GM21723 (cell line): Measurements from ENCODE around the gene VIPR1.

ENCODE experiments used
- ATAC-seq: cut with Tn5 transposase; IDR thresholded peaks from one replicate; pipeline ENCODE4 v1.9.1; 2021; ENCODE audit warnings: mild to moderate bottlenecking, moderate library complexity; ENCODE audit not compliant: unreplicated experiment

The VIPR1 gene

DNA sequence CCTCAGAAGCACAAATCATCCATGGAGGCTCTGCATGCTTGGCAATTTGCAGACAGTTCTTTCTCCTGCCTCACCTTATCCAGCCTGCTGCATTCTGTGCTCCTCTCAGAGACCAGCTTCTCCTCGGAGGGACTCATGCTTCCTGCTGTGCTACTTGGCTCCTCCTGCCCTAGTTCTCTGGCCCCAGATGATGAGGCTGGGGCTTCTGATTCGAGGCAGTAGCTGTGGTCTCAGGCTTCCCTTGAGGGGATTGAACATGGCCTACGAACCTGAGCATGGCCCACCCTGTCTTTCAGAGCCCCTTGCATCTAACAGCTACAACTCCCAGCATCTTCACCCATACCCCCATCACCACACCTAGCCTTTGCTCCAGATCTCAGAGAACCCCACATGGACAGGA is 6.7 kb downstream of the VIPR1 start:
- no peak for ATAC-seq

DNA sequence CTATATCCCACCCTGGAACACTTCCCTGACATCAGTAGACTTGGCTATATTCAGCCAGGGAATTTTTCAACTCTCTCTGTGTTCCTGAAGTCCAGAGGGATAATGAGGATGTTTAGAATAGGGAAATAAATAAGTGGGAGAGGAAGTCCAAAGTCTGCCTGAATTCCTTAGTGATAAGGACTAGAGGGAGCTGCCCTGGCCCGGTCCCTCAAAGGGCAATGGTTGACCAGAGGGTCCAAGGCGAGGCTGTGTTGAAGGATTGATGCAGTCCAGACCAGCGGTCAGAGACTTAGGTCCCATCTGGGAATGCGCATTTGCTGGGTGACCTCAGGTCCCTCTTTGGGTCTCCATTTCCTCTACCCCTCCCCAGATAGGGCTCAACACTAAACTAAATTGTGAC is 7.9 kb downstream of the VIPR1 start:
- no peak for ATAC-seq

DNA sequence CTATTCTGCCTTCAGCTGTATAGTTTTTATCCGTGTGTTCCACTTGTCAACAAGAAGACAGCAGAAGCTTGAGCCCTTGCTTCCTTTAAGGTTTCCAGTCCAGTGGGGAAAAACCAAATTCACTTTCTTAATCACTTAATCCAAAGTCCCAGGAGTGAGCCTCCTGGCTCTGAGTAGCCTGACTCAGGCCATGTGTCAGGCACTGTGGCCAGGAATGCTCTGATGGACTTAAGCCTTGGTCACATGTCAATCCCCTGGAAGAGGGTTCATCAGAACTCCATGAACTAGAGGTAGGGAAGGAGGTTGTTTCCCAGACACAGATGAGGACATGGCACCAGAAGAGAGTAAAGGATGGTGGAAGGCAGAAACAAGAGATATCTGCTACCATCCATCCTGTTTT is 8.8 kb downstream of the VIPR1 start:
- ATAC-seq = no peak

DNA sequence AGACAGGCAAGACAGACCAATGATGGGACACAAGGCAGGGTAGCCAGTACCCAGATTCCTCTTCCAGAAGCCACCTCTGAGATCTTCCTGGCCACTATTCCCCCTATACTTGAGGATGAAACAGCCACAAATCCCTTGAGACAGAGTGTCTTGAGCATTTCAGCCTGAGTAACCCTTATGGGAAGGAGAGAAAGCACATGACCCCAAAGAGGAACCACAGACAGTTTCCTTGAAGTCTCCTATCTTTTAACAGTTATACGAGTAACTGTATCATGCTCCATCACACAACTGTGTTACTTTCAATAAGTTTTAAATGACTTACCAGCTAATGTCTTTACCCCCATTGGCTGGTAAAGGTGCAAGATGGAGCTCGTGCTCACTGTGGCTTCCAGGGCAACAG is 9.3 kb downstream of the VIPR1 start:
- no peak for ATAC-seq

DNA sequence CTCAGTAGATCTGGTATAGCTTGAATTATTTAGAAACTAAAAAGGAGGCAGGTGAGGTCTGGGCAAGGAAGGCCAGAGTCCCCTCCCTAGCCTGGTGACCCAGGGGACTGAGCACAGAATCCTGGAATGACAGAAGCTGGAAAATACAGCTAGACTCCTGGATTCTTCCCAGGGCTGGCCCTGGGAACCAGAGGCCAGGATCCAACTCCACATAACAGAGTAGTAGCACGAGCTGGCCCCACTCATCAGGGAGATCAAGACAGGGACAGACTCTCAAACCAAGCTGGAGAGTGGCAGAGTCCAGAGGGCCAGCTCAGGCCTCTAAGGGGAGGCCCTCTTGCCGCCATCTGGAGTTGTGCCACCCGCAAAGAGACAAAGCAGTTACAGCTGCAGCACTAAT is 10.7 kb downstream of the VIPR1 start:
- ATAC-seq = no peak

DNA sequence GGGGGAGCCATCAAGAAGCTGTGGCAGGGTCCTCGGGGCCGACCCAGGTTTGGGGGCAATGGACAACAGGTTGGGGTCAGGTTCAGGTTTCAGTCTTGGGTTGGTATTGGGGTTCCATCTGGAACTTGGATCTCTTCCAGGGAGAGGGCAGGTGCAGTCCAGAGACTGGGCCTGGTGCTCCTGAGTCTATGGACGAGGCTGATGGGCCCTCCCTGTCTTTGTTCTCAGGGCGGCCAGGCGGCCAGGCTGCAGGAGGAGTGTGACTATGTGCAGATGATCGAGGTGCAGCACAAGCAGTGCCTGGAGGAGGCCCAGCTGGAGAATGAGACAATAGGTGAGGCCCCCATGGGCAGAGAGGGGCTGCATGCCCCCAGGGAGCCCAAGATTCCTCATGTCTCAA is 11.1 kb downstream of the VIPR1 start:
- ATAC-seq = no peak

DNA sequence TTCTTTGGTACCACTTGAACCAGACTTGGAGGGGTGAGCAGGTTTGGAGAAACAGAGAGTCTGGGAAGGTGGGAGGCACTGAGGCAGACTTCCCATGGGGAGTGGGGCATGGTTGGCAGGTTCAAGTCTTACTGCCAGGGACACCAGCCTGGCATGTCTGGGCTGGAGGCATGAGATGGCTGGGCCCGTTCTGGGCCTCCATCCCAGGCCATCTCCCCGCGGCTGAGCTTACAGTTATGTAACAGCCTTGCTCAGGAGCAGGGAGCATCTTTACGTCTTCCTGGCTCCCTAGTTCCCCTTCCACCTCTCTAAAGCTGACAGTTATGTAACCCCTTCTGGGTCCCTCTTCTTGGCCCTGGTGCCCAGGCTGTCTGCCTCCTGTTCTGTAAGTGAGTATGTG is 12.4 kb downstream of the VIPR1 start:
- ATAC-seq = no peak

DNA sequence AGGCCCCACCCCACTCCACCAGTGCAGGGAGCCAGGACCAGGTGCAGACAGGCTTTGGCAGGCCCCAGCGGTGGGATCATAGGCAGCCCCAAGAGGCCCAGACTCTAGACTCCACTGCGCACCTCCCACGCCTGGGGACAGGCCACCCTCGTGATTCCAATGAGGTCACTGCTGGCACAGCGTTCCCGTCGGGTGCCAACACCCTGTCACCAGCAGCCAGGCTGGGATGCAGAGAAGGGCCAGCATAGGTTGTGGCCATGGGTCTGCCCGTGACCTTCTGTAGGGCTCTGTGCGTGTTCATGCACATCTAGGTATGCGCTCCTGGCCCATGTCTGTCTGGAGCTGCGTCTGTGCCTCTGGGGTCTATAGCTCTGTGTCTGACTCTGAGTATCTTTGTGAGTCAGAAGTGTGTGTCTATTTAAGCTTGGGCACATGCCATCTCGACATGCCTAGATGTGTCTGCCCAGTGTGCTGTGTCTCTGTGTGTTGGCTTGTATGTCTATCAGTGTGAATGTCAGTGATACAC is 13.0 kb downstream of the VIPR1 start:
- no peak for ATAC-seq

DNA sequence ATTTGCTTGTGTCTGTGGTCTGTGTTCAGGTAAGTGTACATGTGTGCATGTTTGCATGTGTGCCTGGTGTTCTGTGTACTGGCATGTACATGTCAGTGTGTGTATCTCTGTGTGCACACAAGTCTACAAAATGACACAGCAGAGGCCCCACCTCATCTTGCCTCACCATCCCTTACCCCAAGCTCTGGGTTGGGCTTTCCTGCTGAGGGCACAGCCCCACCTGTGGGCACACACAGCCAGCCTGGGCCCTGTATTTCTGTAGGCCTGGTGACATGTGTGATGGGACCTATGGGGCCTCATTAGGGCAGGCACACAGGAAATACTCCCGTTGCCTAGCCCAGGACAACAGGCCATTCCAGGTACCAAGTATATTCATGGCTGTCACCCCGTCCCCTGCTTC is 13.5 kb downstream of the VIPR1 start:
- no peak for ATAC-seq

DNA sequence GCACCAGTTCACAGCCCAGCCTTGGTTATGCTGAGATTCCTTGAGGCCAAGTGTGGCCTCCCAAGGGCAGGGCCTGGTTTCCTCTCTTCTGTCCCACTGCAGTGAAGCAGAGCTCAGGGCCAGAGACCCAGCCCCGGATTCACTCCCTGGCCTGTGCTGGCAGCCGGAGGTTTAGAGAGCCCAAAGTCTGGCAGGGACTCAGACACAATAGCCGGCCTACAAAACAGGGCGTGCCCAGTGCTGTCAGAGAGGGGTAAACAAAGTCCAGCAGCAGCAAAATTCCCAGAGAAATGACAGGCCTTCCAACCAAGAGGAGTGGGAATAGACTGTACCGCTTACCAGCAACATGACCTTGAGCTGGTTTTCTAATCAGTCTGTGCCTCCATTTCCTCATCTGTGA is 14.0 kb downstream of the VIPR1 start:
- ATAC-seq = no peak

DNA sequence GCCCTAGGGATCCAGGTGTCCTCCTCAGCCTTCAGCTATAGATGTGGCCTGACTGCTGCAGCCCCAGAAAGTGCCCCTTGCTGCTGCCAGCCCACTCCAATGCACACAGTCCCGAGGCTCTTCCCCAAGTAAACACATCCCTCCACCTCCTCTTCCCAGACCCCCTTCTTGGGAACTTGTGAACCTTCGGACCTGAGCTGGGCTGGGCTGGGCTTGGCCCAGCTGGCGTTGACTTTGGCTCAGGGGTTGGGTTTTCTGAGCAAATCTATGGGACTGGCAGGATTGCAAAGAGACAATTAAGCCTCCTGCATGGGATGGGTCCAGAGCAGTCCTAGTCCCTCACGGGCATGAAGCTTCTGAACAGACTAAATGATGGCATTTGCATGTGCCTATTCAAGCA is 14.7 kb downstream of the VIPR1 start:
- ATAC-seq = no peak

DNA sequence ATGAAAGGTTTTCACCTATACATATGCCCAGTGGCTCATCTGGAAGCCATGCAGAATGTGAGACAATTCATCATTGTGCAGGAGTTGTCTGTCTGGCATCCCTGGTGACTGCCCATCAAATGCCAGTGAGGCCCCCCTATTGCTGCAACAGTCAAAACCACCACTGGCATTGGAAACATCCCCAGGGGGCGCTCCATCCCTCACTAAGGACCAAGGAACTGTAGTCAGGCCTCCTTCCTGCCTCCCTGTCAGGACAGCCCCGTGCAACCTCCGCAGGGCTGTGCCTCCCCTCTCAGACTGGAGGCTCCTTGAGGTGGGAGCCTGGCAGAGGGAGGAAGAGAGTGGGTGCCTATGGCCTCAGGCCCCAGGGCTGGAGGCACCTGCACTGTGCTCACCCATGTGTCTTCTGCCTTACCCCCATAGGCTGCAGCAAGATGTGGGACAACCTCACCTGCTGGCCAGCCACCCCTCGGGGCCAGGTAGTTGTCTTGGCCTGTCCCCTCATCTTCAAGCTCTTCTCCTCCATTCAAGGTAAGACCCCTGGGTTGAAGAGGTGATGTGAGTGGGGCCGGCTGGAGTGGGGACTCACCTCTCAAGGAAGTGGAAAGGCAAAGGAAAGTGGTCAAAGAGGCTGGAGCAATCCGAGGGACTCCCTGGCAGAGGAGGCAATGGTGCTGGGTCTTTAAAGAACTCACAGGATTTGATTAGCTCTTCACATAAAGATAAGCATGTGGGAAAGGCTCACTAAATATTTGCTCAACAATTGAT is 16.5 kb downstream of the VIPR1 start:
- ATAC-seq = no peak

DNA sequence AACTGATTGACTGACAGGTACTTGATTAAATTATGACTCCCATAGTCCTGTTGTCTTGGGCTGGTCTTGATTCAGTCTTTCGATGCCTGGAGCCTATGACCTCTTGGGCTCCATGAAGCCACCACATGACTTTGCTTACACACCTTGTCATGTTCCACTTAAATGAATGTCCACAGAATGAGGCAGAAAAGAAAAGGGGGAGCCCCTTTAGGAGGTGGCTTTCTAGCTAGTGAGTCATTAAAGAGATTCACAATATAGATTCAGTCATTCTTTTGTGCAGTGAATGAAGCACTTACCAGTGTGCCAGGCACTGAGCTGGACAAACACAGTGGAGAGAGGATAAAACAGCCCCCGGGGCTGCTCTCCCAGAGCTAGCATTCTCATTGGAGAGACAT is 17.1 kb downstream of the VIPR1 start:
- ATAC-seq = no peak

DNA sequence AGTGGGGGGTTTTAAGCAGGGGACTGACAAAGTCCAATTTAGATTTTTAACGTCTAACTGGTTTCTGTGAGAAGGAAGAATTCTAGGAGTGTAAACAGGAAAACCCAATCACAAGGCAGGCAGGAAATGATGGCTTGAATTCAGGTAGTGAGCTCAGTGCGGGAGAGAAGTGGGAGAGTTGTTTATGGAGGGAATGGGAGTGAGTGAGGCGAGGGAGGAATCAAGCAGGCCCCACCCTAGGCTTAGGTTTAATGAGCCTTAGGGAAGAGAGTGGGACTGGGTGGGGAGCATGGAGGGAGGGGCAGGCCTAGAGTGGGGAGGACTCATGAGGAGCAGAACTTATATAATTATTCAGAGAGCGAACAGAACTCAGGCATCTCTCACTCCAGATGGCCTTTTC is 17.9 kb downstream of the VIPR1 start:
- no peak for ATAC-seq

DNA sequence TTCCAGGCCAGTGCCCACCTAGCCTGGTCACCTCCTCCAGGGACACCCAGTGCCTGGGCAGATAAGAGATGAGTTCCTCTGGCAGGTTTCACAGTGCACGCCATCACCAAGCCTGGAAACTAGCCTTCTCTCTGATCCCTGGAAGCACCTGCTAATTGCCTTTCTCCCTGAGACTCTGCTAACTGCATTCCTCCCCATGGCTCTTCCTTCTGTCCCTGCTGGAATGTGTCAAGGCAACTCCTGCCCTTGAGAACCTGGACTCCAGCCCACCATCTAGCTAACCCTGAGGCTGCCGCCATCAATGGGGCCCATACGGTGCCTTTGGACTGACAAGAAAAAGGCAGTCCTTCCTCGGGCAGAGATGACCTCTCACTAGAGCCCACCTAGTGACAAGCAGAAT is 18.5 kb downstream of the VIPR1 start:
- ATAC-seq = no peak

DNA sequence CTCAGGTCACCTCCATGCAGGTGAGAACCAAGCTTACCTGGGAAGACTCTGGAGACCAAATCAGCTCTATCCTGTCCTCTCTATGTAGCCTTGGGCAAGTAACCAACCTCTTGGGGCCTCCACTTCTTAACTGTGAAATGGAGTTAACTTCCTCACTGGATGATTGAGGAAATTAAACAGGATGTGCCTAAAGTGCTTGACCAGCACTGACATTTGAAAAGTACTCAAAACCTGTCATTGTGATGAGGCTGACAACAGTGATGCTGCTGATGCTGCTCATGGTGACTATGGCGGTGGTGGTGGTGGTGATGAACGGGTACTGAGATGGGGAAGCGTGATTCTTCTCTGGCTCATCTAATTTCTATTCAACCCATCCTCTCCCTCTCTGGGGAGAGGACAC is 22.3 kb downstream of the VIPR1 start:
- ATAC-seq = no peak

DNA sequence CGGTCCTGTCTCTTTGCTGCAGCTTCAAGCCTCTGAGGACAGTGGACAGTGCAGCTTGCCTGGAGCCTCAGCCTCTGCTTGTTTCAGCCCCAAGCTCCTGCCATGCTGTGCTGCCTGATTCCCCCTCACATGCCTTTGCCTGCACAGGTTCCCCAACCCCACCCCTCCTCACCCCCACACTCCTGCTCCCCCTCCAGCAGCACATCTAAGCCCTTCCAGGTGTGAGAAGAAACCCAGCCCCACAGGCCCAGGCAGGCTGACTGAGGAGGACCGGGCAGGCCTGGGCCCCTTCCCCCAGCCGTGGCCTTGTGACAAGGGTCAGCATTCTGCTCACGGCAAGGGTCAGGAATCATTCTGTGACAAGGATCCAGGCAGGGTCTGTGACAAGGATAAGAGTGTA is 22.8 kb downstream of the VIPR1 start:
- ATAC-seq = no peak

DNA sequence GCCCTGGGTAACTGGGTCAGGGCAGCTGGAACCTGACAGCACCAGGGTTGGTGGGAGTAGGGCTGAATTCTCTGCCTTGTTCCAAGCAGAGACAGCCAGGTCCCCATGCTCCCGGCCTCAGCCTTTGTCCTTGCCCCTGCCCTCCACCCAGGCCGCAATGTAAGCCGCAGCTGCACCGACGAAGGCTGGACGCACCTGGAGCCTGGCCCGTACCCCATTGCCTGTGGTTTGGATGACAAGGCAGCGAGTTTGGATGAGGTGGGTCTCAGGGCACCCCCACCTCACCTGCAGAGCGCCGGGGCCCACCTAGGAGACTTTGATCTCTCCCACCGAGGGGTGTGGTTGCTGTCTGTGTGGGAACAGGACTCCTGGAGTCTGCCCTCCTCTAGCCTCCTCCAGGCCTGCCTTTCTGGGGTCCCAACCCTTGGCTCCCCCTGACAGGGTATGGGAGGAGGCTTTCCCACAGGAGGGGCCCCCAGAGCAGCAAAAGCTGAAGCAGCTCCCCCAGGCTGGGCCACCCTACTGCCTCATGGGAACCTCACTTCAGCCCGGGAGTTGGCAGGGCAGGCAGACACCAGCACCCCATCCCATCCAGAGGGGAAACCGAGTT is 23.4 kb downstream of the VIPR1 start:
- no peak for ATAC-seq

DNA sequence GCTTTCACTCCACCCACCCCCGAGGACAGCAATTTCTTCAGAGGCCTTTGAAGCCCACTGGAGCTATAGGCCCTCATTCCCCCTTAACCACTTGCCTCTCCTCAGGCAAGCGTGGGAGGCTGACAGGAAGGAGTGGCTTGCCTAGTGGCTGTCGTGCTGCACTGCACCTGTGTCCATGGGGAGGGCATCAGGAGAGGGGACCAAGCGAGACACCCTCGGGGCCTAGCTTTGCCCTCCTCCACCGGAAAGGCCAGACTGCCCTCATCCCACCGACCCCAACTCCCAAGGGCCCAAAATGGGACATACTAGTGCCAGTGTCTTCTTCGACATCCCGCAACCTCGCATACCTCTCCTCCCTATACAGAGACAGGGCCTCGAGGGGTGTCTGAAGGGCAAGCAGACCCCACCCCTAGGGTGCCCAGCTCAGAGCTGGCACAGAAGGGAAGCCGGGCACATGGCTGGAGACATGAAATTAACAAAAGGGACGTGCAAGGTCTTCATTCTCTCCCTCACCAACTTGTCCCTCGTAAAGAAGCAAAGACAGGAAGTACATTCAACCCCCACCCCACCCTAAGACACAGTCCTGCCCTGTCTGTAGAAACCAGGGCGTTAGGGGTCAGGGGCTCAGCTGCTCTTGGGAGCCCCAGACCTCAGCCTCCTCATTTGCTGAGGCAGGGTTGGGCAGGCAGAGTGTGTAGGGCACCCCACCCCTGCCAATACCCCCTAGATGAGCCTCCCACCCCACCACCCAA is 24.3 kb downstream of the VIPR1 start:
- no peak for ATAC-seq

DNA sequence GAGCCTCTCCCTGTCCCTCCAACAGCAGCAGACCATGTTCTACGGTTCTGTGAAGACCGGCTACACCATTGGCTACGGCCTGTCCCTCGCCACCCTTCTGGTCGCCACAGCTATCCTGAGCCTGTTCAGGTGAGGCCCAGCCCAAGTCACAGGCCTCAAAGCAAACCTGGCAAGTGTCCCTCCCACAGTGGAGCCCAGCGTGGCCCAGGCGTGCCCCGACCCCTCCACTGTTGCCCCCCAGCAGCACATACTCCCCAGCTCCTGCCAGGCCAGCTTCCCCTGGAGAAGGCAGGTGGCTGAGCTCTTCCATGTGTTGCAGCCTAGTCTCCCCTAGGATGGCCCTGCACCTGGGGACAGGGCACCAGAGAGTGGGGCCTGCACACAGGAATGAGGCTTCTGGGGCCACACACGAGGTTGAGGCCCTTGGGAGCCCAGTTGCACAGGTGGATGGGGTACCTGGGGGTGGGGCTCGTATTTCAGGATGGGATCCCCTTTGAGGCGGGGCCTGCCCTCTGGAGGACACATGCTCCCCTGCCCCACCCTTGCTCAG is 25.0 kb downstream of the VIPR1 start:
- no peak for ATAC-seq

DNA sequence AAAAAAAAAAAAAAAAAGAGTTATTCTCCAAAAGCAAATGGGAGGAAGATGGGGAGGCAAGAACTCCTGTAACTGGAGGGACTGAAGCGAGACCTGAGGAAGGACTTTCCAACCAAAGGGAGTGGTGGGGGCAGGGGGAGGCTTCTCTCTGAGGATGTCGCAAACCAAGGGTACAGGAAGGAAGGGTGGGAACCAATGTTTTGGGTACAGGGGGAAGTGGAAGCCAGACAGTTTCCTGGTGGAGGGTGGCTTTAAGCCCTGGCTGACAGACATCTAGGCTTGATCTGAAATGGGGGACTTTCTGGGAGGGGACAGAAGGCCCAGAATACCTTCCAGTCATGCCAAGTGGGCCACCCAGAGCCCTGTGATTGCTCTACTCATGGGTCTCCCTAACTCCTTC is 27.0 kb downstream of the VIPR1 start:
- ATAC-seq = no peak

DNA sequence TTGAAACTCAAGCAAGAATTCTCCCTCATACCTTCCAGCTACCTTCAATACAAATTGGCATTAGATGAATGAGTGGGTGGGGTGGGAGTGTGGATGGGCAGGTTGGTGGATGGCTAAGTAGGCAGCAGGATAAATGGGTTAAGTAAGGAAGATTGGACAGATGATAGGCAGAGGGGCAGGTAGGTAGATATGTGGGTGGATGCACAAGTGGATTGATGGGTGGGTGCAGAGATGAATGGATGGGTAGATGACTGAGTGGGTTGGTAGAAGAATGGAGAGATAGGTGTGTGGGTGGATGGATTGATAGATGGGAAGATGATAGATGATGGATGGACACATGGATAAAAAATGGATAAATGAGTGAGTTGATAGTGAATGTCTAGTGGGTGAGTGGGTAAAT is 27.6 kb downstream of the VIPR1 start:
- no peak for ATAC-seq
